Aorta (tissue), 5 donors: Measurements from ENCODE around the gene KIF3B. TPM values are rescaled to one million over a fixed set of nuclear protein-coding genes. Genes with fewer than 3 reads are reported as not detected.

Experiments
- ATAC-seq: fragments of 200-7000 bp; cut with Tn5 transposase; one replicate; pipeline ENCODE4 v1.9.1; 2022; ENCODE audit warnings: moderate library complexity; ENCODE audit not compliant: low FRiP score
- DNase-seq, 2 donors: peaks; one replicate each; pipeline ENCODE4 v3.0.0-alpha.2; 2020
- H3K27ac ChIP-seq, 2 donors: one replicate each; pipeline ENCODE4 v1.5.1; 2013; ENCODE audit warnings: low read length in 2 of 2, mild to moderate bottlenecking in 2 of 2, moderate library complexity in 2 of 2, control low read depth in 1 of 2, inconsistent platforms in 1 of 2, low read depth in 1 of 2
- H3K27me3 ChIP-seq, 2 donors: one replicate each; pipeline ENCODE4 v1.6.1; 2013; ENCODE audit warnings: control low read depth in 1 of 2, low read length in 1 of 2, mild to moderate bottlenecking in 1 of 2, moderate library complexity in 1 of 2; ENCODE audit not compliant: insufficient read depth in 2 of 2, control insufficient read depth in 1 of 2
- H3K36me3 ChIP-seq, 2 donors: one replicate each; pipeline ENCODE4 v1.6.1; 2013; ENCODE audit warnings: control low read depth in 1 of 2, low read length in 1 of 2, mild to moderate bottlenecking in 1 of 2; ENCODE audit not compliant: insufficient read depth in 2 of 2, control insufficient read depth in 1 of 2
- H3K4me1 ChIP-seq, 2 donors: one replicate each; pipeline ENCODE4 v1.6.1; 2013; ENCODE audit warnings: low read length in 2 of 2, control low read depth in 1 of 2, mild to moderate bottlenecking in 1 of 2, moderate library complexity in 1 of 2; ENCODE audit not compliant: insufficient read depth in 2 of 2, control insufficient read depth in 1 of 2
- H3K4me3 ChIP-seq, 2 donors: one replicate each; pipeline ENCODE4 v1.5.1; 2013; ENCODE audit warnings: low read length in 2 of 2, control low read depth in 1 of 2, mild to moderate bottlenecking in 1 of 2
- H3K9me3 ChIP-seq: one replicate; pipeline ENCODE4 v1.6.1; 2013; ENCODE audit warnings: mild to moderate bottlenecking, low read length; ENCODE audit not compliant: control insufficient read depth
- WGBS, 2 donors: extraction: QIAGEN DNeasy Blood & Tissue Kit; methylation state at CpG; one replicate each; pipeline ENCODE4 v1.1.7; 2013; 5-methylcytosine and 5-hydroxymethylcytosine counted together
- intact Hi-C, 2 donors: fragments of 100-400 bp; cut with DNase I; formaldehyde crosslinking; loops; one replicate each; pipeline versions ENCODE4 v1.14.2 to v1.15.0; 2022
- polyA plus RNA-seq, 2 donors: library from polyadenylated mRNA; stranded (reverse); fragments of 200-250 nt; gene quantifications; one replicate each; pipeline ENCODE4 v1.2.3, GENCODE V29; 2013
- total RNA-seq, 2 donors: library from RNA; stranded (reverse); fragmentation: NEBNext Ultra II Directional; extraction: Animal tissue kit (Norgen Biotek cat#: 25700); gene quantifications; one replicate each; pipeline ENCODE4 v1.2.1, GENCODE V29; 2021
- donor health status: healthy with polysubstance abuse.
- donor health status: Bipolar disorder and iron deficiency.
- donor health status: DM: no; HTN: no; CAD: no.
- donor health status: DM: no; HTN: no; CAD: no.
- donor health status: DM: yes; HTN: yes; CAD: no.

KIF3B gene
- total and polyA plus RNA-seq, 4 donors = 12.9 to 28.0 (median 23.2) TPM

DNA sequence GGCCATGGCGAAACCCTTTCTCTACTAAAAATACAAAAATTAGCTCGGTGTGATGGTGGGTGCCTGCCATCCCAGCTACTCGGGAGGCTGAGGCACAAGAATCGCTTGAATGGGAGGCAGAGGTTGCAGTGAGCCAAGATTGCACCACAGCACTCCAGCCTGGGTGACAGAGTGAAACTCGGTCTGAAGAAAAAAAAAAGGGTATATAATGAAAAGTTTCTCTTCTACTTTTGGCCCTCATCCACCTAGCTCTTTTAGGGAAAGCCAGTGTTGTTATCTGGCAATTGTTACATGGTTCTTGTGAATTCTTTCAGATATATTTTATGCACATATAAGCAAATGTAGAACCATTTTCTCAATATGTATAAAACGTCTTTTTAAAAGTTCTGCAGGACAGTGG is 19.0 kb downstream of the KIF3B start:
- intact Hi-C loops = no loop called here
- no peak for ATAC-seq
- no peak overlapping the region for H3K4me3 ChIP-seq
- H3K4me1 ChIP-seq = peaks cover 0 to 4% of the 10 kb centered on the region in 2 donors
- no peaks in the 10 kb centered on the region for H3K9me3 ChIP-seq
- H3K27me3 ChIP-seq = no peaks in the 10 kb centered on the region
- no peak for DNase-seq
- no peak overlapping the region for H3K27ac ChIP-seq
- no peaks in the 10 kb centered on the region for H3K36me3 ChIP-seq
- WGBS, 2 donors = 23 to 27% methylated on average over 6 of the region's 6 CpGs

DNA sequence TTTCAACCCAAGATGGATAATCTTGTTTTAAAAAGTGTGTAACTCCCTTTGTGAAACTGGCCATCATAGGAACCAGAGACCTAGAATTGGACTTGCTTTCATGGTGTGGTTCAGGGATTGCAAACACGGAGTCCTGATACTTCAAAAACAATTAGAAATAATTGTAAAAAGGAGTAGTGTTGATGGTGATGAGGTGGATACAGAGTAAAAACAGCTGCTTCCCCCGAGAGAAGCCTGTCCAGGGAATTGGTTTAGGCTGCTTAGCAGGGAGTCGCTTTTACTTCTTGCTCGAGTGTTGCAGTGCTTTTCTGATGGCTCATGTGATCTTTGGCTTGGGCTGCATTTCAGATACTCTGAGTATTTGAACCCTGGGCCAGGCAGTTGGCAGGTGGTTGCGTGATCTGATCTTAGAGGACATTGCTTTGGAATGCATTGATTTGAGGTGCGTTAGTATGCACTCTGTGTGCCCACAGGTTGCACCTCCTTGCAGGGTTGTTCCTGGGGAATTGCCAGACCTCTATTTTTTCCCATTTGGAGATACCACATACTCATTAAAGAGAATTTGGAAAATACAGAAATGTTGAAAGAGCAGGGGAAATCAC is 19.5 kb downstream of the KIF3B start:
- WGBS, 2 donors = 16 to 21% methylated on average over 6 of the region's 6 CpGs
- Histone ChIP-seq H3K36me3 (no peaks in the 10 kb centered on the region), H3K27me3 (no peaks in the 10 kb centered on the region), H3K4me3 (no peak overlapping the region), H3K9me3 (no peaks in the 10 kb centered on the region), H3K27ac (no peak overlapping the region), H3K4me1 (peaks cover 0 to 4% of the 10 kb centered on the region in 2 donors)
- DNase-seq (no peak), ATAC-seq (no peak)
- intact Hi-C loops = no loop called here

DNA sequence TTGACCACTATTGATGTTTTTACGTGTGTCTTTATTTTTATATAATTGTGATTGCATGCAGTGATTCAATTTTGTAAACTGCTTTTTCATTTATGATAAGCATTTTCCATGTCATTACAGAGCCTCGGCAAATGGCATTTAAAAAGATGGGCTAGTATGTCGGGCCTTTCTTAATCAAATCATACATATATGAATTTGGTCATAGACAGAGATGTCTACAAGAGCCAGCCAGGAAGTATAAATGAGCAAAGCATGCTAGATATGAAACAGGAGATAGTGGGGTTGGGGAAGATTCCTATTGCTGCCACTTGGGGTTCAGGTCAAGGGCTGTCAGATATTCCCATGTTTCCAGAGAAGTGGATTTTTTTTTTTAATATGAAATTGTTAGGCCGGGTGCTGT is 20.0 kb downstream of the KIF3B start:
- no peak overlapping the region for H3K27ac ChIP-seq
- H3K36me3 ChIP-seq = no peaks in the 10 kb centered on the region
- H3K4me1 ChIP-seq = peaks cover 0 to 4% of the 10 kb centered on the region in 2 donors
- no peaks in the 10 kb centered on the region for H3K9me3 ChIP-seq
- H3K4me3 ChIP-seq = no peak overlapping the region
- intact Hi-C loops = no loop called here
- no peak for DNase-seq
- WGBS, 2 donors = 81 to 82% methylated on average over 4 of the region's 4 CpGs
- ATAC-seq = no peak
- H3K27me3 ChIP-seq = no peaks in the 10 kb centered on the region

DNA sequence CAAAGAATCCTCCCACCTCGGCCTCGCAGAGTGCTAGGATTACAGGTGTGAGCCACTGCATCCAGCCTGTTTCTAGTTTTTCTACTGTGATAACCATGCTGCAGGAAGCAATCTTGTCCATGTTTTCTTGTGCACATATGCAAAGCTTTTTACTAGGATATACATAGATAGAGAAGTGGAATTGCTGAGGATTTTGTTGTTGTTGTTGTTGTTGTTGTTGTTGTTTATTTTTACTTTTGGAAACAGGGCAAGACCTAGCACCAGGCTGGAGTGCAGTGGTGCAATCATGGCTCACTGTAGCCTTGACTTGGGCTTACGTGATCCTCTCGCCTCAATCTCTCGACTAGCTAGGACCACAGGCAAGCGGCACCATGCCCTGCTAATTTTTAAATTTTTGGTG is 23.2 kb downstream of the KIF3B start:
- Histone ChIP-seq H3K36me3 (no peaks in the 10 kb centered on the region), H3K9me3 (no peaks in the 10 kb centered on the region), H3K27ac (no peak overlapping the region), H3K4me1 (peaks cover 0 to 4% of the 10 kb centered on the region in 2 donors), H3K27me3 (no peaks in the 10 kb centered on the region), H3K4me3 (no peak overlapping the region)
- intact Hi-C loops = no loop called here
- no peak for DNase-seq
- no peak for ATAC-seq
- WGBS, 2 donors = 96 to 98% methylated on average over 6 of the region's 6 CpGs

DNA sequence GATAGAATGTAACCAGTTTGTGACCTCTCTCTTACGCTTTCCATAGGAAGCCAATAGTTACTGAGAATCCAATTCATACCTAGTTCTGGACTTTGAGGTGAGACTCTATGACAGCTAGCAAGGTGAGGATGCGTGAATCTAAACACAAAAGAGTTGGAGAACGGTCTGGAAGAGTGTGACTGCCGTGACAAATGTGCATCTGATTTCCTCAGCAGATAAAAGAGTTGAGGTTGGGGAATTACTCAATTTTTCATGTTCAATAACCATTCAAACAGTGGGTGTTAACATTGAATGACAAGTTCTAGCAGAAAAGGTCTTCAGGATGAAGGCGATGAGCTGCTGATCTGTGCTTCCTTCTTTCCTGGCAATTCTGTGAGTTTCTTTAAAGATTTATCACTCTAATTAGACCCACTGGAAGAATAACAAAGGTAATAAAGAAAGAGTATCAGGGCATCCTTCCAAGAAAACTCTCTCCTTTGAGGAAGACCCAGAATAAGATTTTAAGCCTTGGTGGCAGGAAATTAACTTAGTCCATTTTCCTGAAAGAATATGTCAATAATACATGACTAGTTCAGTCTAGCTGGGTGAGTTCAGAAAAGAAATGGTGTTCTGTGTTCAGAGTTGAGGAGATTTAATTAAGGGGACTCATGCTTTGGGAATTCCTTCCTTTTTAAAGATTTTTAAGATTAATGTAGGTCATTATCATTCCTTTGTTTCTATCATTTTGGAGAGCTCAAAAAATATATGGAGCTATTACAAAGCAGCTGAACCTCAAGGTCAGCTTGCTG is 24.5 kb downstream of the KIF3B start:
- no peak for DNase-seq
- 92 to 96% methylated on average over 5 of the region's 5 CpGs for WGBS, 2 donors

DNA sequence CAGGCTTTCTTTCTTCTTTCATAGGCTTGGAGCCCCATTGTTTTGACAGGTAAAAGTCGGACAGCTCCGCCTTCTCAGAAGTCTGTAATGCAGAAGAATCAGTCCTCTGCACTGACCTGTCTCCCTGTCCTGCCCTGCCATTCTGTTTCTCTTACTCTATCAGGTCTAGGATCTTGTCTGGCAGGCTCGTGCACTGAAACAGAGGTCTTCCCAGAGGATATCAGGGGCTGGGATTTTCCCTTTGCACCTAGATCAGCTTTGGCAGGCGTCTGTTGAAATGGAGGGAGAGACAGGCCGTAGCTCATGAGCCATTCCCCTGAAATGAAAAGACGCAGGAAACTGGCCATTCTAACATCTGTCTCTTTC is 25.0 kb downstream of the KIF3B start:
- 79 to 82% methylated on average over 6 of the region's 6 CpGs for WGBS, 2 donors
- no peak overlapping the region for H3K4me3 ChIP-seq
- no peaks in the 10 kb centered on the region for H3K36me3 ChIP-seq
- H3K27me3 ChIP-seq = no peaks in the 10 kb centered on the region
- intact Hi-C loops = no loop called here
- ATAC-seq (no peak), DNase-seq (no peak)
- no peaks in the 10 kb centered on the region for H3K9me3 ChIP-seq
- no peak overlapping the region for H3K27ac ChIP-seq
- no peaks in the 10 kb centered on the region for H3K4me1 ChIP-seq

More for the DNA sequence above, 24.5 kb downstream of the KIF3B start:
- Histone ChIP-seq H3K36me3 (no peaks in the 10 kb centered on the region), H3K27me3 (no peaks in the 10 kb centered on the region), H3K27ac (no peak overlapping the region), H3K9me3 (no peaks in the 10 kb centered on the region), H3K4me3 (no peak overlapping the region), H3K4me1 (peaks cover 0 to 3% of the 10 kb centered on the region in 2 donors)
- intact Hi-C loops = no loop called here
- no peak for ATAC-seq

DNA sequence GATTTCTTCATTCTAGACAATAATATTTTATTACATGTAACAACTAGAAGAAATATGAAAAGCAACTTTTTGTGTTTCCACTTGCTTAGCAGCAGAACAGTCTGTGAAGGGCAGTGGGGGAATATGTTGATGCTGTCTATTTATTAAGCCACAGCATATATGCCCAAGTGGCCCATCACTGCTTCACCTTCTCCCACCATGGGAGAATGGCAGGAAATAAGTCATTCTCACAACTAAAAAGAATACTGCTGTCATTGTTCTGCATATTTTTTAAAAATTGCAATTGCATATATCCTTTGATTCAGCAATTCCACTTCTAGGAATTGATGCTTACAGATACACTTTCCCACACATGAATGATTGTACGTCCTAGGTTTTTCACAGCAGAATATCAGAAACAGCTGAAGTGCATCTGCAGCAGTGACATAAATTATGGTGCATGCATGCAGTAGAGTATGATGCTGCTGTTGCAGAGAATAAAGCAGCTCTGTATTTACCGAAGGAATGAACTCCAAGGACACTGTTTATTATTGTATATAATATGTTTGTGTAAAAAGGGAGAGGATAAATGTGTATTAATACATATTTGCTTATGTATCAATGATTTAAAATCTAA is 26.8 kb downstream of the KIF3B start:
- DNase-seq (no peak), ATAC-seq (no peak)
- H3K4me1 ChIP-seq = no peaks in the 10 kb centered on the region
- intact Hi-C loops = no loop called here
- no peaks in the 10 kb centered on the region for H3K36me3 ChIP-seq
- WGBS, 2 donors = 82 to 83% methylated on average over 2 of the region's 2 CpGs
- H3K27ac ChIP-seq = no peak overlapping the region
- H3K27me3 ChIP-seq = no peaks in the 10 kb centered on the region
- no peaks in the 10 kb centered on the region for H3K9me3 ChIP-seq
- H3K4me3 ChIP-seq = no peak overlapping the region

DNA sequence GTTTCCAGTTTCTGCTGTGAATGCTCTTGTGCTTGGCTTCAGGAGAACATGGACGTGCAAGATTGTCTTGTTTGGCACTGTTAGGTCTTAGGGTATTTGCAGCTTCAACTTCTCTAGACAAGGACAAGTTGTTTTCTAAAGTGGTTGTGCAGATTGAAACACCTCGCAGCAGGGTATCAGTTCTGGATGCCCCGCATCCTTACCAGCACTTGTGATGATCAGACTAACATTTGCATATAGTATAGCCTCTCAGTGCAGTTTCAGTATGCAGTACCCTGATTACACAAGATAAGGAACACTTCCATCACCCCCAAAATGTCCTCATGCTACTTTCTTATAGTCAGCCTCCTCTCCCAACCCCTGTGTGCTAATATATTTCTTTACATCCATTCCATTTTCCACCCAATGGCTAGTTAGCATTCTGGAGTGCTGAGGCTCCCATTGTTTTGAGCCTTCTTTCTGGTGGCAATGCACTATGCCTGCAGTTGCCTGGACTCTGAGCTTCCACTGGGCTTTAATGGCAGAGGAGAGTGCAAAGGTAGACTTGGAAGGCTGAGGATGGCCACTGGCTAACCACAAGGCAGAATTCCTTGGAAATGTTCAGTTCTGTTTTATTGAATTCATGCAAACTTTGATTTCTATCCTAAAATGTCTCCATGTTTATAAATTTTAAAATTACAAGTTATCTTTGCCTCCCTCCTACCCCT is 35.4 kb downstream of the KIF3B start:
- no peak for ATAC-seq
- intact Hi-C loops = no loop called here

More for the DNA sequence above, 35.4 kb downstream of the KIF3B start:
- peaks cover 3 to 9% of the 10 kb centered on the region in 2 donors for H3K36me3 ChIP-seq
- H3K27me3 ChIP-seq = no peaks in the 10 kb centered on the region
- no peak overlapping the region for H3K4me3 ChIP-seq
- DNase-seq = no peak
- no peaks in the 10 kb centered on the region for H3K9me3 ChIP-seq
- 52 to 75% methylated on average over 3 of the region's 3 CpGs for WGBS, 2 donors
- H3K4me1 ChIP-seq = no peaks in the 10 kb centered on the region
- no peak overlapping the region for H3K27ac ChIP-seq
